DND-41 (cell line): ENCODE measurements around the gene FAM136A.

Experiments used
- ATAC-seq: fragments of 200-7000 bp; cut with Tn5 transposase; 3 replicates; pipeline ENCODE4 v1.9.1; 2021; ENCODE audit warnings: low read depth; ENCODE audit not compliant: insufficient read depth
- DNase-seq: peaks from one replicate; pipeline ENCODE4 v3.0.0-alpha.2; 2020
- H2AFZ ChIP-seq: 2 replicates; pipeline ENCODE4 v1.6.0; 2012; ENCODE audit warnings: low read depth, low read length
- H3K27ac ChIP-seq: 2 replicates; pipeline ENCODE4 v1.5.1; 2012; ENCODE audit warnings: low read length, inconsistent platforms
- H3K27me3 ChIP-seq: fragments of 200-600 bp; sonication (generic); 2 replicates; pipeline ENCODE4 v1.6.0; 2012; ENCODE audit warnings: low read length, mild to moderate bottlenecking, inconsistent platforms; ENCODE audit not compliant: insufficient read depth, poor library complexity
- H3K36me3 ChIP-seq: 2 replicates; pipeline ENCODE4 v1.5.1; 2012; ENCODE audit warnings: low read length, inconsistent platforms; ENCODE audit not compliant: insufficient read depth
- H3K4me1 ChIP-seq: 2 replicates; pipeline ENCODE4 v1.5.1; 2012; ENCODE audit warnings: mild to moderate bottlenecking, low read length; ENCODE audit not compliant: insufficient read depth
- H3K4me2 ChIP-seq: 2 replicates; pipeline ENCODE4 v1.6.0; 2012; ENCODE audit warnings: mild to moderate bottlenecking, moderate library complexity, low read length, inconsistent platforms; ENCODE audit not compliant: insufficient read depth
- H3K4me3 ChIP-seq, 2 experiments: fragments of 200-600 bp in 1 of 2; shearing (Covaris generic) in 1 of 2; 2 replicates each; pipeline ENCODE4 v1.5.1; 2012 to 2016; ENCODE audit warnings: inconsistent platforms in 2 of 2, low read length in 2 of 2, mild to moderate bottlenecking in 2 of 2, low read depth in 1 of 2, moderate library complexity in 1 of 2
- H3K79me2 ChIP-seq: 2 replicates; pipeline ENCODE4 v1.6.0; 2012; ENCODE audit warnings: low read length, inconsistent platforms; ENCODE audit not compliant: insufficient read depth
- H3K9ac ChIP-seq: 2 replicates; pipeline ENCODE4 v1.6.0; 2012; ENCODE audit warnings: low read depth, mild to moderate bottlenecking, inconsistent platforms, low read length, moderate library complexity
- H3K9me3 ChIP-seq: 2 replicates; pipeline ENCODE4 v1.5.1; 2012; ENCODE audit warnings: low read length, moderate library complexity, mild to moderate bottlenecking, inconsistent platforms; ENCODE audit not compliant: insufficient read depth, severe bottlenecking
- H4K20me1 ChIP-seq: 2 replicates; pipeline ENCODE4 v1.6.0; 2012; ENCODE audit warnings: low read length; ENCODE audit not compliant: insufficient read depth
- EZH2 ChIP-seq: IDR thresholded peaks from 3 replicates; pipeline ENCODE4 v1.6.1; 2012; ENCODE audit warnings: borderline replicate concordance, low read depth, mild to moderate bottlenecking, moderate library complexity, low read length, inconsistent platforms; ENCODE audit not compliant: severe bottlenecking
- TF ChIP-seq, protein P1 (sequence below): IDR thresholded peaks from 2 replicates; pipeline ENCODE4 v1.5.1; 2012; ENCODE audit warnings: borderline replicate concordance, low read length, moderate library complexity, mild to moderate bottlenecking; ENCODE audit not compliant: poor library complexity, severe bottlenecking; ENCODE audit errors: extremely low read depth

FAM136A gene

DNA sequence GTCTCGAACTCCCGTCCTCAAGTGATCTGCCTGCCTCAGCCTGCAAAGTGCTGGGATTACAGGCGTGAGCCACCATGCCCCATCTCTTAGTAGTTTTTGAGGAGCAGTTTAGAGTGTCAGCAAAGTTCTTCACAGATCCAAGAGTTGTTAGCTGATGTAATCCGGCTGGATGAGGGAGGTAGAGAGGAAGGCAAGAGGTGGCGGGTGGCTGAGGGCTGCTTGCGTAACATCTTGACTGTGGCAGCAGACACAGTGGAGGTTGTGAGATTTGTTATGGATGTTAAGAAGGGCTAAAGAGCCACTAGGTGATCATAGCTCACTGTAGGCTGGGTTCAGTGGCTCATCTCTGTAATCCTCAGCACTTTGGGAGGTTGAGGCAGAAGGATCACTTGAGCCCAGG is 19.5 kb upstream of the FAM136A start:
- Histone ChIP-seq H3K79me2 (no peaks in the 10 kb centered on the region), H2AFZ (no peak overlapping the region), H4K20me1 (no peaks in the 10 kb centered on the region), H3K27ac (no peak overlapping the region), H3K4me1 (no peaks in the 10 kb centered on the region), H3K4me3 (no peak overlapping the region), H3K4me2 (no peak overlapping the region), H3K27me3 (peaks cover 25% of the 10 kb centered on the region), H3K36me3 (no peaks in the 10 kb centered on the region), H3K9ac (no peak overlapping the region), H3K9me3 (no peaks in the 10 kb centered on the region)
- ATAC-seq, result no peak
- no peak for DNase-seq
- TF ChIP-seq EZH2, result no peak
- TF ChIP-seq, protein P1, sequence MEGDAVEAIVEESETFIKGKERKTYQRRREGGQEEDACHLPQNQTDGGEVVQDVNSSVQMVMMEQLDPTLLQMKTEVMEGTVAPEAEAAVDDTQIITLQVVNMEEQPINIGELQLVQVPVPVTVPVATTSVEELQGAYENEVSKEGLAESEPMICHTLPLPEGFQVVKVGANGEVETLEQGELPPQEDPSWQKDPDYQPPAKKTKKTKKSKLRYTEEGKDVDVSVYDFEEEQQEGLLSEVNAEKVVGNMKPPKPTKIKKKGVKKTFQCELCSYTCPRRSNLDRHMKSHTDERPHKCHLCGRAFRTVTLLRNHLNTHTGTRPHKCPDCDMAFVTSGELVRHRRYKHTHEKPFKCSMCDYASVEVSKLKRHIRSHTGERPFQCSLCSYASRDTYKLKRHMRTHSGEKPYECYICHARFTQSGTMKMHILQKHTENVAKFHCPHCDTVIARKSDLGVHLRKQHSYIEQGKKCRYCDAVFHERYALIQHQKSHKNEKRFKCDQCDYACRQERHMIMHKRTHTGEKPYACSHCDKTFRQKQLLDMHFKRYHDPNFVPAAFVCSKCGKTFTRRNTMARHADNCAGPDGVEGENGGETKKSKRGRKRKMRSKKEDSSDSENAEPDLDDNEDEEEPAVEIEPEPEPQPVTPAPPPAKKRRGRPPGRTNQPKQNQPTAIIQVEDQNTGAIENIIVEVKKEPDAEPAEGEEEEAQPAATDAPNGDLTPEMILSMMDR, result no peak

DNA sequence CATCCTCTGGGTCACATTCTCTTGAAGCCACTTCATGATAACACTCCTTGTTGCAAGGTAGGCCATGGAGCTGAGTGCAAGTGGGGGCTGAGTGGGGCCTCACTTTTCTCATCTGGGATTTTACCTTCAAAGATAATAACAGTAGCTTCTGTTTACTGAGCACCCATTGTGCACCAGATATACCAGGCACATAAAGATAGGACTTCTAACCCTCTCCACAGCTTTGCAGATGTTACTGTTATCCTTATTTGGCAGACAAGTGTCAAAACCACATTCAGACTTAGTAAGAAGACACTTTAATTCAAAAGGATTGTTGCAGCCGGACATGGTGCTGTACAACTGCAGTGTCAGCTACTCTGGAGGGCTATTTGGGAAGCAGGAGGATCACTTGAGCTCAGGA is 12.8 kb upstream of the FAM136A start:
- no peaks in the 10 kb centered on the region for H3K36me3 ChIP-seq

DNA sequence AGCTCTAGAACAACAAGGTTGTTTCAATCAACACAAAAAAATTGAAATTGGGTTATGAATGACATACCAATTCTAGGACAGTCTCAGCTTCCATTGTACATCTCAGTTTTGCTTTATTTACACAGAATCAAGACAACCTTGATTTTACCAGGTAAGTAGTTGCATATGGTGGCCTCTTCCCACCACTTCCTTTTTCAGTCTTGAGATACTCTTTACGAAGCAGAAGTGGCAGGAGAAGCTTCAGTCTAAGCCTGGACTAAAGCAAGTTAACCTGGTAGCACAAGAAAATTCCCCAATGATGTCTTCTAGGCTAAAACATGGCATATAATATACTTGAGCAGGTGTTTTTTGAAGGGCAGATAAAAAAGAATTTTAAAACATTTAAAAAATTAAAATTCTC is 10.7 kb upstream of the FAM136A start:
- Histone ChIP-seq H3K4me2 (no peak overlapping the region), H3K4me3 (no peak overlapping the region), H4K20me1 (no peaks in the 10 kb centered on the region), H2AFZ (no peak overlapping the region), H3K9ac (no peak overlapping the region), H3K27me3 (peaks cover 17% of the 10 kb centered on the region), H3K36me3 (no peaks in the 10 kb centered on the region), H3K4me1 (no peaks in the 10 kb centered on the region), H3K27ac (no peak overlapping the region), H3K9me3 (no peaks in the 10 kb centered on the region), H3K79me2 (no peaks in the 10 kb centered on the region)
- ATAC-seq (no peak), DNase-seq (no peak)
- TF ChIP-seq, protein P1, result no peak
- no peak for TF ChIP-seq EZH2

More for the DNA sequence above, 12.8 kb upstream of the FAM136A start:
- no peak overlapping the region for H3K4me2 ChIP-seq
- no peak overlapping the region for H3K4me3 ChIP-seq
- TF ChIP-seq, protein P1, result no peak
- TF ChIP-seq EZH2, result no peak
- H3K27ac ChIP-seq, result no peak overlapping the region
- H3K9ac ChIP-seq, result no peak overlapping the region
- peaks cover 29% of the 10 kb centered on the region for H3K27me3 ChIP-seq
- no peaks in the 10 kb centered on the region for H3K79me2 ChIP-seq
- DNase-seq (no peak), ATAC-seq (no peak)
- no peaks in the 10 kb centered on the region for H3K4me1 ChIP-seq
- no peaks in the 10 kb centered on the region for H4K20me1 ChIP-seq
- H3K9me3 ChIP-seq, result no peaks in the 10 kb centered on the region
- H2AFZ ChIP-seq, result no peak overlapping the region

DNA sequence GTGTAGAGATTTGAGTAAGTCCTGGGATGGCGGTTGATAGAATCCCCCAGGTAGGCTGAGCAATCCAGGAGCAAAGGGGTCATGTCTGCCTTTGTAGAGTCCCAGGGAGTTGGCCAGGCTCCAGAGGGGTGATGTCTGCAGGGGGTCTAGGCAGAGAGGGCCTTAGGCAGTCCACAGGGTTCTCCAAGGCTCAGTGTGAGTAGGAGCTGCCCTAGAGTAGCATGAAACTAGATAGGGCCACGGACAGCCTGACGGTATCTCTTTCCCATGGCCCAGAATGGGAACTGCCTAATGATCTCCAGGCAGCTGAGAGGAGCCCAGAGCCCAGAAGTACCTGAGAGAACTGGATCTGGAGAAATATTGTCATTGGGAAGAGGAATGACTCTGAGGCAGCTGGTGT is 9.0 kb upstream of the FAM136A start:
- H3K27me3 ChIP-seq, result peaks cover 11% of the 10 kb centered on the region
- no peak overlapping the region for H3K4me2 ChIP-seq
- H3K4me3 ChIP-seq, result no peak overlapping the region
- H4K20me1 ChIP-seq, result no peaks in the 10 kb centered on the region
- H3K9me3 ChIP-seq, result no peaks in the 10 kb centered on the region
- no peak overlapping the region for H3K9ac ChIP-seq
- DNase-seq, result no peak
- no peaks in the 10 kb centered on the region for H3K4me1 ChIP-seq
- no peak overlapping the region for H2AFZ ChIP-seq
- H3K36me3 ChIP-seq, result no peaks in the 10 kb centered on the region
- no peak for ATAC-seq
- H3K79me2 ChIP-seq, result no peaks in the 10 kb centered on the region
- H3K27ac ChIP-seq, result no peak overlapping the region
- no peak for TF ChIP-seq EZH2
- TF ChIP-seq, protein P1, result no peak
